Small intestine (tissue), 7 donors: ENCODE measurements around the gene PDLIM7. TPM values are rescaled to one million over a fixed set of nuclear protein-coding genes. Genes with fewer than 3 reads are reported as not detected.

Source experiments
- DNase-seq, 2 donors: peaks; one replicate each; pipeline versions ENCODE4 v3.0.0 to v3.0.0-alpha.2; 2013
- FAIRE-seq: peaks from 2 replicates; lab custom pipeline; 2012; peaks lifted over from hg19 to GRCh38; lab: Jason Lieb, UNC
- H3K27ac ChIP-seq, 3 donors: one replicate each; pipeline ENCODE4 v1.5.1; 2013; ENCODE audit warnings: low read length in 2 of 3, mild to moderate bottlenecking in 2 of 3, control low read depth in 1 of 3, inconsistent platforms in 1 of 3, low read depth in 1 of 3, moderate library complexity in 1 of 3
- H3K27me3 ChIP-seq, 3 donors: one replicate each; pipeline ENCODE4 v1.6.1; 2013; ENCODE audit warnings: low read length in 3 of 3, inconsistent platforms in 1 of 3; ENCODE audit not compliant: control insufficient read depth in 3 of 3, insufficient read depth in 3 of 3
- H3K36me3 ChIP-seq, 3 donors: one replicate each; pipeline ENCODE4 v1.6.1; 2013; ENCODE audit warnings: low read length in 3 of 3, inconsistent platforms in 1 of 3, low read depth in 1 of 3, mild to moderate bottlenecking in 1 of 3, moderate library complexity in 1 of 3; ENCODE audit not compliant: control insufficient read depth in 3 of 3, insufficient read depth in 2 of 3
- H3K4me1 ChIP-seq, 3 donors: one replicate each; pipeline ENCODE4 v1.6.1; 2013; ENCODE audit warnings: low read length in 2 of 3, inconsistent platforms in 1 of 3, low read depth in 1 of 3, mild to moderate bottlenecking in 1 of 3, moderate library complexity in 1 of 3; ENCODE audit not compliant: control insufficient read depth in 3 of 3, insufficient read depth in 2 of 3
- H3K4me3 ChIP-seq, 3 donors: one replicate each; pipeline ENCODE4 v1.5.1; 2013; ENCODE audit warnings: low read length in 3 of 3, control low read depth in 1 of 3, inconsistent platforms in 1 of 3, low read depth in 1 of 3, mild to moderate bottlenecking in 1 of 3, moderate library complexity in 1 of 3
- H3K9me3 ChIP-seq, 2 donors: one replicate each; pipeline ENCODE4 v1.6.1; 2013; ENCODE audit warnings: low read depth in 1 of 2, low read length in 1 of 2; ENCODE audit not compliant: control insufficient read depth in 2 of 2, insufficient read depth in 1 of 2
- WGBS, 3 donors: extraction: QIAGEN DNeasy Blood & Tissue Kit; methylation state at CpG; one replicate each; pipeline ENCODE4 v1.1.7; 2013; 5-methylcytosine and 5-hydroxymethylcytosine counted together
- polyA plus RNA-seq, 4 donors: library from polyadenylated mRNA; stranded (reverse) in 3 of 4; unstranded in 1 of 4; fragments of 200-250 nt in 3 of 4; fragments of 120-200 nt in 1 of 4; gene quantifications; one replicate each; pipeline versions ENCODE4 v1.2.1 to v1.2.3, GENCODE V29; 2013
- donor health status: healthy with polysubstance abuse.
- donor health status: control.
- donor health status: control.
- donor health status: Bipolar disorder and iron deficiency.
- donor health status: healthy.

The PDLIM7 gene
- polyA plus RNA-seq, 4 donors, result 3.8 to 44.4 (median 18.3) TPM

DNA sequence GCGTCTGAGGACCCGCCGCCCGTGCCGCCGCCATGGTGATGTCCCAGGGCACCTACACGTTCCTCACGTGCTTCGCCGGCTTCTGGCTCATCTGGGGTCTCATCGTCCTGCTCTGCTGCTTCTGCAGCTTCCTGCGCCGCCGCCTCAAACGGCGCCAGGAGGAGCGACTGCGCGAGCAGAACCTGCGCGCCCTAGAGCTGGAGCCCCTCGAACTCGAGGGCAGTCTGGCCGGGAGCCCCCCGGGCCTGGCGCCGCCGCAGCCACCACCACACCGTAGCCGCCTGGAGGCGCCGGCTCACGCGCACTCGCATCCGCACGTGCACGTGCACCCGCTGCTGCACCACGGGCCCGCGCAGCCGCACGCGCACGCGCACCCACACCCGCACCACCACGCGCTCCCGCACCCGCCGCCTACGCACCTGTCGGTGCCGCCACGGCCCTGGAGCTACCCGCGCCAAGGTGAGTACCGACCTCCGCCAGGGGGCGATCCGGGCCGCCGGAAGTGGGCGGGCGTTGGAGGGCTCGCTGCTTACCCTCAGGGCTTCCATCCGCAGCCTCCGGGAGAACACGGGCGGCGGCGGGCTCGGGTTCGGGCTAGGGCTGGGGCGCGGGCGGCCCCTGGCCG lies 42.3 kb downstream of the PDLIM7 start:
- 0 to 1% (median 0%) methylated on average over 55 to 80 of the region's 80 CpGs for WGBS, 3 donors
- Histone ChIP-seq H3K9me3 (no peaks in the 10 kb centered on the region), H3K27me3 (peaks cover 0 to 4% (median 0%) of the 10 kb centered on the region in 3 donors), H3K4me3 (peak overlapping the region; percentile 47 to 71 (median 63)), H3K4me1 (peaks cover 0 to 17% (median 0%) of the 10 kb centered on the region in 3 donors), H3K36me3 (peaks cover 0 to 33% (median 0%) of the 10 kb centered on the region in 3 donors), H3K27ac (peak overlapping the region; percentile 76 to 89 (median 77))
- FAIRE-seq (no peak), DNase-seq (peak; percentile 86 to 95)

DNA sequence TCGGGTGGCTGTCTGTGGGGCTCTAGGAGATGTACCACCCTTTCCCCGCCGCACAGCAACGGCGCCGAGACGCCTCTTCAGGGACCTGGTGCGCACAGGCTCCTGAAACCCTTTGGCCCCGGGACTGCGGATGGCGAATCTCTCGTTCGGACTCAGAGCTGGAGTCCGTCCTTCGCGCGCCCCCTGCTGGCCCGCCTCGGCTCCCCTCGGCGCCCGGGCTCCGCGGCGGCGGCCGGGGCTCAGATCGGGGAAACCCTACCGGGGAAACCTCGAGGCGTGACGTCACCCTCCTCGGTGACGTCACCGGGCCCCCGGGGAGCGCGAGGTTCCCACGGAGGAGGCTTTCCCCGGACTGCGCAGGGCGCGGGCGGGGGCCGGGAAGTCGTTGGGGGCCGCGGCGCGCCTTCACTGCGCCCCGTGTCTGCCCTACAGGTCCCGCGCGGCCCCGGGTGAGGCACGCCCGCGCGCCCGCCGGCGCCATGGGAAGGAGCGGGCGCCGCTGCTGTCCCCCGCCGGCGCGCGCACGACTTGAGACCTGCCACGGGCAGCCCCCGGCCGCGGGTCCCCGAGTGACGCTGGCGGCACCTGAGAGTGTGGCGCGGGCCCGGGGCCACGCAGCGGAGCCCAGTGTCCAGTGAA lies 42.9 kb downstream of the PDLIM7 start:
- peaks cover 0 to 17% (median 0%) of the 10 kb centered on the region in 3 donors for H3K4me1 ChIP-seq
- WGBS, 3 donors, result 0% methylated on average over 47 to 84 of the region's 84 CpGs
- peak overlapping the region; percentile 47 to 71 (median 53) for H3K4me3 ChIP-seq
- H3K9me3 ChIP-seq, result no peaks in the 10 kb centered on the region
- FAIRE-seq, result no peak
- H3K27me3 ChIP-seq, result peaks cover 0 to 6% (median 0%) of the 10 kb centered on the region in 3 donors
- peak; percentile 91 to 97 for DNase-seq
- peak overlapping the region; percentile 58 to 89 (median 76) for H3K27ac ChIP-seq
- peaks cover 0 to 28% (median 0%) of the 10 kb centered on the region in 3 donors for H3K36me3 ChIP-seq

DNA sequence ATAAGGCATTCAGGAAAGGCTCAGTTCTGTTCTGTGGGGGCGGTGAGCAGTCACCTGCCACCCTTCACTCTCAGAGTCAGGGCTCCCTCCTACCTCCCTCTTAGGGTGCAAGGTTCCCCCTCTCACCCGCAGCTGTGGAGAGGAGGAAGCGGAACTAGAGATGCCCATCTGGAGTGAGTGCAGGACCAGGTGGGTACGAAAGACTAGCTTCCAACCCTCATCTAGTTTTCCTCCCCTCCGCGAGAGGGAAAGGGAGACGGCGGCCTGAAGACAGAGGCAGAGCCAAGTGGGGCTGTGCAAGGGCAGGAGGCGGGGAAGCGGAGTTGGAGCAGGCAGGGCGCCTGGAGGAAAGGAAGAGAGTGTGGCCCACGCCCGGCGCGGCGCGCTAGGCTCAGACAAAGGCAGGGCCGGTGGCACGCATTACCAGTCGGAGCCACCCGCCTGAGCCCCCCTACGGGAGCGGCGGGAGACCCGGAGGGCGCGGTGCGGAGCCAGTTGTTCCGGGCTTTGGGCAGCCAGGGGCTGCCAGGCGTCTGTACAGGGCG lies 43.5 kb downstream of the PDLIM7 start:
- Histone ChIP-seq H3K4me1 (peaks cover 0 to 17% (median 0%) of the 10 kb centered on the region in 3 donors), H3K9me3 (no peaks in the 10 kb centered on the region), H3K27ac (peak overlapping the region in 1 of 3 donors; percentile 13), H3K36me3 (peaks cover 0 to 23% (median 0%) of the 10 kb centered on the region in 3 donors), H3K27me3 (peaks cover 0 to 11% (median 0%) of the 10 kb centered on the region in 3 donors), H3K4me3 (peak overlapping the region in 2 of 3 donors; percentile 40 to 53)
- DNase-seq (no peak), FAIRE-seq (no peak)
- WGBS, 3 donors, result 3 to 6% (median 5%) methylated on average over 25 to 31 of the region's 31 CpGs

DNA sequence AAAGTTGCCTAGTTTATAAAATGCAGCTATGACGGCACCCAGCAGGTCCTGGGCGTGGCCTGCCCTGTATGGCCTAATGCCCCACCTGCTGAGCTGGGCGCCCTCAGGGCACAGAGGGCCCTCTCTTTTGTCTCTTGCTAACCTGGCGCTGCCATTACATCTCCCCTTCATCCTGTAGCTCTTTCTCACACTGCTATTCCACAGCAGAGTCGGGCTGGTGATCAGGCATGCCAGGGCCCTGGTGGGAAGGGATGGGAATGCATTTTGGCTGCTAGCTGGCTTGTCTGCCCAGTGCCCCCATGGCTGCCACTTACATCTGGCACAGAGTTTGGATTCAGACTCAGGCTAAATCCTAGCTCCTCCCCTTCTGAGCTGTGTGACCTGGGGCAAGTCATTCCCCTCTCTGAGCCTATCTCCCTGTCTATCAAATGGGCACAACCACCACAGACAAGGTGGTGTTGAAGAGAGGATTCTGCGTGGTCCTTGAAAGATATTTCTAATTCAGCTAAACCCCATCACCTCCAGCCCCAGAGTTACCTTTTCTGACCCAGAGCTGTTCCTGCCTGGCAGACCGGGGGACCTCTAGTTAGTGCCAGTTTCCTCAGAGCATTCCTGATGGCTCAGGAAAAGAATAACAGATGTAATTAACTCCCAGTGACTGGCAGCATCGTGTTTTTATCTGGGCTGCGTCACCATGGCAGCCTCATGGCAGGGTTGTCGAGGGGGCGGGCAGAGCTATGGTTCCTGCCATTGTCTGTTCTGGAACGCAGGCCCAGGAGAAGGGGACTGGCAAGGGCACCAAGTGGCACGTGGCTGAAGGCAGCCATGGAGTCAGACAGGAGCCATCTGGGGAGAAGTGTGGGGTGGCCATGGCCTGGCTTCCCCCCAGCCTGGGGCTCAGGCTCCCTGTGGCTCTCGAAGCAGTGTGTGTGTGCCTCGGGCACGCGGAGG lies 44.4 kb downstream of the PDLIM7 start:
- peaks cover 0 to 20% (median 0%) of the 10 kb centered on the region in 3 donors for H3K27me3 ChIP-seq
- 69 to 80% (median 79%) methylated on average over 17 of the region's 17 CpGs for WGBS, 3 donors
- no peaks in the 10 kb centered on the region for H3K9me3 ChIP-seq
- no peak overlapping the region for H3K4me3 ChIP-seq
- no peak overlapping the region for H3K27ac ChIP-seq
- DNase-seq, result peak in 1 of 2 donors; percentile 50
- H3K36me3 ChIP-seq, result peaks cover 0 to 13% (median 0%) of the 10 kb centered on the region in 3 donors
- H3K4me1 ChIP-seq, result peaks cover 0 to 19% (median 0%) of the 10 kb centered on the region in 3 donors
- no peak for FAIRE-seq

DNA sequence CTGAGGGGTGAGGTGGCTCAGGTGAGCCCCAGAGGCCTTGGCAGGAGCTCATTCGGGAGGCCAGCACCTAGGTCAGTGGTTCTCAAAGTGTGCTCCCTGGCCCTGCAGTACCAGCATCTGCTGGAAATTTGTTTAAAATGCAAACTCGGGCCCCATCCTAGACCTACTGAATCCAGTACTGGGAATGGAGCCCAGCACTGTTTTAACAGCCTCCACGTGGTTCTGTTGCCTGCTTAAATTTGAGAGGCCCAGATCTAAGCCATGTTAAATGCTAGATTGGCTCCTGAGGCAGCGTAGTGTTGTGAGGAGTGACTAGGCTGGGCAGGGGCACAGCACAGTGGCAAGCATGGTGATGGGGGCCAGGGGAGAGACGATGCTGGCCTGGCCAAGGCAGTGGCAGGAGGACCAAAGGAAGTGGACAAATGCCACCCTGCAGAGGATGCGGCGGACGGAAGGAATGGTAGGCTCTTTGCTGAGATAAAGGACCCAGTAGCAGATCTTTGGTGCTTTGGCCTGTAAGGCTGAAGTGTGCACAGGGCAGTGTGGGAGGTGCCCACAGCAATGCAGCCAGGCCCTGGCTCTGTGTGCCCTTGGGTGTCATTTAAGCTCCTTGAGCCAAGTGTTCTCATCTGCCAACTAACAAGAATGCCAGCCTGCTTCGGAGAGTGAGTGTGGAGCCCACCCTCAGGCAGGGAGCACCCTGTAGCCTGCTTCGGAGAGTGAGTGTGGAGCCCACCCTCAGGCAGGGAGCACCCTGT lies 46.6 kb downstream of the PDLIM7 start:
- no peak overlapping the region for H3K4me3 ChIP-seq
- FAIRE-seq (no peak), DNase-seq (no peak)

DNA sequence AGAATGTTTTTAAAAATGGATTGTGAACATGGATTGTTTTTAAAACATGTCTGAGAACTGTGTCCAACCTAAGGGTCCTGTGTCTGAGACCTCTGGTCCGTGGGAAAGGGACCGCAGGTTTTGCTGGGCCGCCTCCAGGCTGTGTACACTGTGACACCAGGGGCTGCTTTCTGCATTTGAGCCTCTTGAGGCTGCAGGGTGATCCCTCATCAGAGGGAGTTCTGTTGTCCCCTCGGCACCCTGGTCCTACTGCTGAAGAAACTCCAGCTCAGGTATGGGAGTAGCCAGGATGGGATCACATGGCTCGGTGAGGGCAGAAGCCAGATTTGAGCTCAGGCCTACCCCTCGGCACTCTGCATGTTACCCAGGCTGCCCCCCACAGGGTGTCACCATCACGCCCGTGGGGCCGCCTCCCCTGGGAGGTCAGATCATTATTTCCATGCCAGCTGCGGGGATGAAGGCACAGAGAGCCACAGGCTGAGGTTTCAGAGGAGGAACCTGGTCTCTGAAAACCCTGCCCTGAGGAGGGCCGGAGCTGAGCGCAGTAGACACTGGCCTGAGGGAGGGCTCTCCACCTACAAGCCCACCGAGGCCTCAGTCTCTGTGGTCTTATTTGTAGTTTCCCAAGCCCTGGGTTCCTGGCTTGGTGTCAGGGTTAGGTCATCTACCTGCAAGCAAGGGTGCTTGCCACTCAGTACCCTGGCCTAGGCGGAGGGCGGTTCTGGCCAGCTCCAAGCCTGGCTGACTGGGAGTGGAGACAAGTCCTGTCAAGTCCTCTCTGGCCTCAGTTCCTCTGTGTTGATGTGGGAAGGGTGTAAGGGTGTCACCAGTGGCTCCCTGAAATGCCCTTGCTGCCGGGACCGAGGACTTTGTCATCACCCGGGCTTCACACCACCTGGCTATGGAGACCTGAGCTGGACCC lies 48.0 kb downstream of the PDLIM7 start:
- no peak overlapping the region for H3K4me3 ChIP-seq
- DNase-seq (no peak), FAIRE-seq (no peak)
- H3K27ac ChIP-seq, result no peak overlapping the region
- 54 to 88% (median 70%) methylated on average over 18 of the region's 18 CpGs for WGBS, 3 donors
- H3K36me3 ChIP-seq, result no peaks in the 10 kb centered on the region
- H3K9me3 ChIP-seq, result no peaks in the 10 kb centered on the region
- peaks cover 0 to 23% (median 2%) of the 10 kb centered on the region in 3 donors for H3K4me1 ChIP-seq
- H3K27me3 ChIP-seq, result peaks cover 0 to 41% (median 0%) of the 10 kb centered on the region in 3 donors

More for the DNA sequence above, 46.6 kb downstream of the PDLIM7 start:
- H3K27ac ChIP-seq, result no peak overlapping the region
- H3K4me1 ChIP-seq, result peaks cover 0 to 22% (median 2%) of the 10 kb centered on the region in 3 donors
- H3K27me3 ChIP-seq, result peaks cover 0 to 32% (median 0%) of the 10 kb centered on the region in 3 donors
- no peaks in the 10 kb centered on the region for H3K36me3 ChIP-seq
- no peaks in the 10 kb centered on the region for H3K9me3 ChIP-seq
- 91 to 94% (median 92%) methylated on average over 10 of the region's 10 CpGs for WGBS, 3 donors
